SKM-1 (cell line): ENCODE measurements around the gene ADM.

ENCODE experiments used
- DNase-seq: peaks from one replicate; lab custom pipeline; 2025; ENCODE audit not compliant: unreplicated experiment; lab: John Stamatoyannopoulos, UW

ADM gene

GRCh38 chr11:10309163-10310093 is 4.6 kb downstream of the ADM start:
- no peak for DNase-seq

- no peak for DNase-seq
Measured at GRCh38 chr11:10310301-10310841, 5.5 kb downstream of the ADM start.

DNA sequence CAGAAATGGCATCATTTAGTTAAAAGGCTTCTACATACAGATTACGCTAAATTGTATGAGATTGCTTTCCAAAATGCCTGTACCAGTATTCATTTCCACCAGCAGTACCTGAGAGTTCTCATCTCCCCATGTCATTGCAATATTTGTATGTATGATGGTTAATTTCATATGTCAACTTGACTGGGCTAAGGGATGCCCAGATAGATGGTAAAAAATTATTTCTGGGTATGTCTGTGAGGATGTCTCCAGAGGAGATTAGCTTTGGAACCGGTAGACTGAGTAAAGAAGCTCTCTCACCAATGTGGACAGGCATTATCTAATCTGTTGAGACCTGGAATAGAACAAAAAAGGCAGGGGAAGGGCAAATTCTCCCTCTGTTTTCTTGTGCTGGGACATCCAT is 6.9 kb downstream of the ADM start:
- no peak for DNase-seq

GRCh38 chr11:10314199-10315072 is 9.6 kb downstream of the ADM start:
- peak; percentile 73 for DNase-seq

GRCh38 chr11:10315083-10315482 is 10.2 kb downstream of the ADM start:
- no peak for DNase-seq

GRCh38 chr11:10317151-10317755 is 12.4 kb downstream of the ADM start:
- DNase-seq, result no peak

DNA sequence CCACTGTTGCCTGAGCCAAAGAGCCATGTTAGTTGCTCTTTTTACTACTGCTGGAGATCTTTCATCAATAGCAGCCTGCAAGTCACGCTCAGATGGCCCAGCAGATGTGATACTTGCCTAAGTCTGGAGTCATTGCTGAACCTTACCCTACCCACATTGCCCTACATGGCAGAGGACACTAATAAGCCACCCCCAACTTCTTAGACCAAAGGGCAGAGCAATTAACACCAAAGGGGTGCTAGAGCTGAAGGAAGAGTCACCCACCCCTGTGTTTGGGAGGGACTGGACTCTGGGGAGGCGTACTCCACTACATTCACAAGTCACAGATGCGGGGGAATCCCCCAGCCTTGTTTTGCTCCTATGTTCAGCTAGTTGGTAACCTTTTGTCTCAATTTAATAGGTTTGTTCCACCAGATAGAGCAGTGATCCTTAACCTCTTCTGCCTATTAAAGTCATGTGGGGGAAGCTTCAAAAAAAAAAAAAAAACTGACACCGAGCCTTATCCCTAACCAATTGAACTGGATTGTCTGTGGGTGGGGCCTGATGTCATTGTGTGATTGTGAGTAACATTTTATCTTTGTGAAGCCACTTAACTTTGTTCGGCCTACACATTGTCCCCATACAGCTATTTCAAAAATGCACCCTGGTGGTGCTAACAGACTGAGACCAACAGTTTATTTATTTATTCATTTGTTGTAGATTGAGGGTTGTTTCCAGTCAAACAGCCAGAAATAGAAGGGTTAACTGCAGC is 13.1 kb downstream of the ADM start:
- no peak for DNase-seq

DNA sequence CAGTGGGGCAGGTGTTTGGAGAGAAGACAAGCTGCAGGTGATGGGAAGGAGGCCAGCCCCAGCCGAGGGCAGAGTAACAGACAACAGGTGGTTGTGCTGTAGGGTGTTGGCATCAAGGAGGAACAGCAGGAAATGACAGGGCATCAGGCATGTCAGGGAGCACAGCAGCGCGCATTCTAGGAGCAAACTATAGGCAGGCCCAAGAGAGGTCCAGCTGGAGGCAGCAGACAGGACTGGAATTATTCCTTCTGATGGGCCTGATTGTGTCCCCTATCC is 13.6 kb downstream of the ADM start:
- no peak for DNase-seq

DNA sequence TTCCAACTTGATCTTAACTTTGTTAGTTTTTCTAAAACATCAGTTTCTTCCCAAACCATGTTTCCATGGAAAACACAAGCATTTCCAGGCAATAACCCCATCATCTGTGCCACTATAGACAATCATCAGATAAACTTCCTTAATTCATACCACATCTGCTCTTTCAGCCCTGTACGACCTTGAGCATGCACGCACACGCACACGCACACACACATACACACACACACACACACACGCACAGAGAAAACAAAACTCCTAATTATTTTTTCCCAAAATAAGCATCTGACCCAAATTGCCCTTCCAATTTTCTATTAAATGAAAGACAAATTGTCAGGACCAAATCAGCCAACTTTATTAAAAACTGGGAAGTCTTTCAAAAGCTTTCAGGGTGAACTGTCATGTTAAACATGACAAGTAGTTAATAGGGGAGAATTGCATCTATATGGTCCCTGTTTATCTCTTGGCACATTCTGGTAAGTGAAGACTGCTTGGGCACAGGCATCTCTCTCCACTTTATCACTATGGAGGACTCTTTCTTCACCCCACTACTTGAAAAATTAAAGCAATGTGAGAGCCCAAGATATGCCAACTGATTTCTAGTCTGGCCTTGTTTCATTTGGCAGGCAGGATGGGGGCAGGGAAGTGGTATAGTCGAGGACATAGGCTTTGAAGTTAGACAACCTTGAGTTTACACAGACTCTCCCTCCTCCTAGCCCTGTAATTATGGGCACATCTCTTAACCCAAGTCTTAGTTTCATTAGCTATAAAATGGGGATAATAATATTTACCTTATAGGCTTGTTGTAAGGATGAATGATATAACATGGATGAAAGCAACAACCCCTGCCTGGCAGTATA is 15.1 kb downstream of the ADM start:
- no peak for DNase-seq

DNA sequence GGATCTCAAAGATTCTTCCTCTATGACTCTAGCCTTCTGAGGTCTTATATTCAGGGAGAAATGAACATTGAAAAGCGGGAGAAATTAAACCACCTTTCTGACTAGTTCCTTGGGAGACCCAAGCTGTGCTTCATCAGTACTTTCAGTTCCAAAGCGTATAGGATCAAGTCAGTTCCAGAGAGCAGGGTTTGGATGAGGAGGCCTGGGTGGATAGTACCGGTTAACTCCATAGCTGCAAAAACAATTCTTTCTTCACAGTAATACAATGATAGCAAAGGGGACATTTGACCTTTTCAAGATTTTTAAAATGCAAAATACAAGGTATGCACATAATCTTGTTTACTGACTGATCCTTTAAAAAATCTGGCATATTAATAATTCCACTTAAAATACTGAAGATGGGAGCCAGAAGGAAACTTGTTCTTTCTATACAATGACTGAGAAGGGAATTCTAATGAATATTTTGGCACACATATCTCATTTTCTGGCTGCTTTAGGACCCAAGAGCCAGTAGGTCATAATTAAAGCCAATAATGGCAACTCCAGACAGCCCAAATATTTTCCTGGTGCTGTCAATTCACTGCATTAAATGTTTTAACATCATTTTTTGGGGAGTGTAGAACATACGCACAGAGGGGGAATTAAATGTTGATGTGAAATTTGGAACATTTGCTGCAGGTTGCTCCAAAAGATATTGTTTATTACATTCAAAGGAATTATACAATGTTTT is 16.0 kb downstream of the ADM start:
- DNase-seq, result no peak

DNA sequence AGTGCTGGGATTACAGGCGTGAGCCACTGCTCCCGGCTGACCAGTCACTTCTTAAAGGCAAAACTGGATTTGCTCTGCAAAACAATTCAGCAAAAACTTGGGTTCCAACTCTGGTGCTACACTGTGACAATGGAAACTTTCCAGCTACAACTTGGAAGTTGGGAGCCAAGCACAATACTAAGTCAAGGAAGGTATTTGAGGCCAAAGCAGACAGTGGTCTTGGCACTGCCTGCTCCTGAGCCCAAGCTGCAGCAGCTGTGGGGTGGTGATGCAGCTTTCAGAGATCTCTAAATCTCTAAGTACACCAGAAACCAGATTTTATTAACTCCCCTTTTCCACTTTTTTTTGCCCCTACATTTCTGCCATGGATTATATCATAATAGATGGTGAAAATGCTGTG is 17.5 kb downstream of the ADM start:
- no peak for DNase-seq

GRCh38 chr11:10322830-10323792 is 18.2 kb downstream of the ADM start:
- DNase-seq, result peak; percentile 42

DNA sequence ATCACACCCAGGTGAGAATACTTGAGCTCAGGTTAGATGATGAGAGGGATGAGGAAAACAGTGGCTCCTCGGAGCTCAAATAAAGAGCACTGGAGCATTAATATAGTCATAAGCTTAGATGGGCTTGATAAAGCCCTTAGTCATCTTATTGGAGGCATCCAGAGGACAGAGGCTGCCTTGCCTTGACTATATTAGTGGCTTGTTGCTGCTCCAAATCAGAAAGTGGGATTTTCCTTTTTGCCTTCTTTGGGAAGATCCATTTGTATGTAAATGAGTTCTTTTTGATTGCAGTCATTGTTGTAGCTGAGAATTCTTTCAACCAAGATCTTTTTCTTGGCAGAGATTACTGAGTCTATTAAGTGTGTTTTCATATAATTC is 18.9 kb downstream of the ADM start:
- no peak for DNase-seq

GRCh38 chr11:10324474-10324873 is 19.6 kb downstream of the ADM start:
- no peak for DNase-seq

DNA sequence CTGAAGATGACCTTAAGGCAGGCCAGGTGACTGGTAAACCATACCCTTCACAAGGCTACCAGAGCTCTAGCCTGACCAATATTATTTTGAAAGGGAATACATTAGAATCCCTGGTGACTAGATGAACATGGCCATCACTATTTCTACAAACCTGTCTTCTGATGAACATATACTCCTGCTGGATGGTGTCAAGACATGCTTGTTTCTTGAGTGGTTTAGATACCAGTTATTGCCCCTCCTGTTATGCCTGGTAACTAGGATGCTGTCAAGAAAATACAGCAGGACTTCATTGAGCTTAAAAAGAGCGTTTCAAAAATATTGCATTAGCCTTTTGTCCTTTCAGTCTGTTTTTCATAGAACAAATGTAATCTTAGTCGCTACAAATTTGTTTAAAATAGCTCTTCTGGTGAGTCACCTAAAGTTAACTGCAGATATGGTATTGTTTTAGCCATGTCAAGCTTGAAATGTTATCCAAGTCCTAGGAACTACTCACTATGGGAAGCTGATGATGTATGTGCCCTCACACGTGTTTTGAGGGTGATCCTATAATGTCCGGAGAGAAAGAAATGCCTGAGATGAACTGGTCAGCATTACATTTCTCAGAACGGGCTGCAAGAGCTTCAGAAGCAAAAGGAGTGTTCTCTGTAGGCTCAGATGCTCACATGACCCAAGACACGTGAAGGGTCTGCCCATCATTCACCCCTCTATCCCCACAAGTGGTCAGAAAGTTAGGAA is 20.6 kb downstream of the ADM start:
- no peak for DNase-seq

- no peak for DNase-seq
Measured at GRCh38 chr11:10326012-10326964, 21.4 kb downstream of the ADM start.
